NCI-H2029 treated with DMSO at 0.1 percent for 48 hours (cell line): ENCODE data around the gene ZNF362.
"Not testable (repeated sequence)": the region's sequence is repeated elsewhere in the genome, so short reads cannot be mapped to it uniquely, and the experiment has no call there.

Source experiments
- DNase-seq: peaks from one replicate; lab custom pipeline; 2025; lab: John Stamatoyannopoulos, UW

Gene ZNF362

DNA sequence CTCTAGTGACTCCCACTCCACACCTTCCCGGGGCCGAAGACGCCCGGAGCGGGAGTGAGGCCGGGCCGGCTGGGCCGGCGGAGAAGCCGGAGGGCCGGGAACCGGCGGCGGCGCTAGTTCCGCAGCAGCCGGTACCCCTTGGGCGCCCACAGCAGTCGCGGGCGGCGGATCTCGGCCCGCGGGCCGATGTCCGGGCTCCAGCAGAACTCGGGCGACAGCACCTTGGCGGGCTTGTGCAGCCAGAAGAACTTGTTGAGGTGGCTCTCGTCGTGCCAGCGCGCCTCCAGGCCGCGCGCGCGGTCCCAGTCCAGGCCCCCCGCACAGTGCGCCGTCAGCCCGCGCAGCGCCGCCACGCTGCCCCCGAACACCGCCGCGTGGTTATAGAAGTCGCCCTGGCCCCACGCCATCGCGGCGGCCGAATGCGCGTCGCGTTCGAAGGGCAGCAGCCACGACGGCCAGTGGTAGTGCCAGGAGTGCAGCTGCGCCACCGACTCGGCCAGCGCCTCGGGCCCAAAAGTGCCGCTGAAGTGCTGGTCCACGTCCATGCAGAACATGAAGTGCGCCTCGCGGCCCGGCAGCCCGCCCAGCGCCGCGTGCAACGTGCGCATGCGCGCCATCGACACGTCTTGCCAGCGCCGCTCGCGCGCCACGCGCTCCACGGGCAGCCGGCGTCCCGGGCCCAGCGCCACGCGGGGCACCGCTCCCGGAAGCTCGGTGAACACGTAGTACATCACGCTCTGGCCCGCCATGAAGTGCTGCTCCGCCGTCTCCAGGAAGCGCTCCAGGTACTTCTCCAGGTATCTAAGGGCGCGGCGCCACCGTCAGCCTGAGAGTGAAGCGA lies 50.6 kb downstream of the ZNF362 start:
- DNase-seq: no peak

DNA sequence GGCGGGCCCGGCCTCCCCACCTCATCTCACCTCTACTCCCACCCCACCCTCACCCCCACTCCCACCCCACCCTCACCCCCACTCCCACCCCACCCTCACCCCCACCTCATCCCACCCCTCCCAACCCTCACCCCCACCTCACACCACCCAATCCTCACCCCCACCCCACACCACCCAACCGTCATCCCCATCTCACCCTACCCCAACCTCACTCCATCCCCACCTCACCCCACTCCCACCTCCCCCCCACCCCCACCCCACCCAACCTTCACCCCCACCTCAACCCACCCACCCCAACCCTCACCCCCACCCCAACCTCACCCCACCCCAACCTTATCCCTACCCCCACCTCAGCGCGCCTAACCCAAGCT lies 51.2 kb downstream of the ZNF362 start:
- DNase-seq: no peak

- not testable (repeated sequence) for DNase-seq
Observed at GRCh38 chr1:33309351-33309750, 53.1 kb downstream of the ZNF362 start.

- DNase-seq: no peak
Observed at GRCh38 chr1:33310702-33311101, 54.4 kb downstream of the ZNF362 start.

GRCh38 chr1:33311706-33312412 lies 55.6 kb downstream of the ZNF362 start:
- no peak for DNase-seq

DNA sequence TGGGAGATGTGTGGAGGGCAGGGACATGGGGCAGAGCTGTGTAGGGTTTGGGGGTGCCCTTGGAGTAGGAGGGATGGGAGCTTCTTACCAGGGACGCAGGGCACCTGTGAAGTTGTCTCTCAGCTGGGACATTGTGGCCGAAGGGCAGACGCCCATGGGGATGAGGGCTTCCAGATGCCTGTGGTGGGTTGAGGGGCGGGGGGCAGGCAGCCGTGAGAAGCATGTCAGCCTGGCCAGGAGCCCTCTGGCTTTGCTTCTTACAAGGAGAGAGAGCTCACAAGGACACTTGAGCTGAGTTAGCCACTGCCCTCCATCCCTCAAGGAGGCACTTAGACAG lies 56.1 kb downstream of the ZNF362 start:
- DNase-seq: no peak

GRCh38 chr1:33314416-33314815 lies 58.1 kb downstream of the ZNF362 start:
- no peak for DNase-seq

- DNase-seq: no peak
Observed at GRCh38 chr1:33316601-33317000, 60.3 kb downstream of the ZNF362 start.

DNA sequence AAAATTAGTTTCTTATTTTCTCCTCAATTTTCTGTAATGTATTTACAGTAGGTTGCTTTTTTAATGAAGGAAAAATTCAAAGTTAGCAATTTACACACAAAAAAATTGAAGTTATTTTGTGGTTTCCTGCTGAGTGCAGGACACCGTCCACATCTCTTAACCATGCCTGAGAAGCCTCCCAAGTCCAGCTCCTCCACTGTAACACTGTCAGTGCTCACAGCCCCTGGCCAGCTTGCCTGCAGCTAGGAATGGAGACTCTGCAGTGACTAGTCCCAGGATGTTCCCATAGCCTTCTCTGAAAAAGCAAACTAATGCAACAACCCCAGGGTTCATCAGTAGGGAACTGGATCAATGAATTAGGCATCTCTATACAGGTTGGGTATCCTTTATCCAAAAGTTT lies 61.1 kb downstream of the ZNF362 start:
- no peak for DNase-seq

- no peak for DNase-seq
Observed at GRCh38 chr1:33317946-33318345, 61.7 kb downstream of the ZNF362 start.

DNA sequence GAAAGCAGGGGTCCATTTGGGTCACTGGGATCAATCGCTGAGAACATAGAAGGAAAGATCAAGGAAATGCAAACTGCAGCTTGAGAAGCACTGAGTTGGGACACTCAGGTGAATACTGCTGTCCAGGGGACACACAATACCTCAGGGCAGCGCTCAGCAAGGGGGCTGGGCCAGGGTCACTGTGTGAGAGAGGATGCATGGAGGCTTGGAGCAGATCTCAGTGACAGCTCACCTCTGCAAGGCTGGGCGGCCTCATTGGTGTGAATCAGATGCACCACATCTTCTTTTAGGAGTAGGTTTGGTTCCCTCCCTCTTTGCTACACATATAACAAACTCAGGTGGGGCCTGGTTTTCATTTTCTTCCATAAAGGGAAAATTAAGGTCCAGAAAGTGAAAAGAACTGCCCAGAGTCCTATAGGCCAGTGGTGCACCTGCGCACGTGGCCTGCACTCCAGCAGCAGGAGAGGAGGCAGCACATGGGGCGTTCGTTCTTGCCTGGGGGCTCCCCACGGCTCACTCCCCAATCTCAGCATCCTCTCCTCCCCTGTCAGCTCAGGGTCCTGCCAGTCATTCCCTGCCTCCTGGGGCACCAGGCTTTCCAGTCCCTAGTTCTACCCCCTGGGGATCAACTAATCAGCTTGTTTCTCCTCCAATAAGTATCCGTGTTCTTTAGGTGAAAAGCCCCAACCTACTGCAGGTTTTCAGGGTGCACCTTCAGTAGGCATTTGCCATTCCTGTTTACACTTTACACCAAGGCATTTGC lies 63.1 kb downstream of the ZNF362 start:
- no peak for DNase-seq

DNA sequence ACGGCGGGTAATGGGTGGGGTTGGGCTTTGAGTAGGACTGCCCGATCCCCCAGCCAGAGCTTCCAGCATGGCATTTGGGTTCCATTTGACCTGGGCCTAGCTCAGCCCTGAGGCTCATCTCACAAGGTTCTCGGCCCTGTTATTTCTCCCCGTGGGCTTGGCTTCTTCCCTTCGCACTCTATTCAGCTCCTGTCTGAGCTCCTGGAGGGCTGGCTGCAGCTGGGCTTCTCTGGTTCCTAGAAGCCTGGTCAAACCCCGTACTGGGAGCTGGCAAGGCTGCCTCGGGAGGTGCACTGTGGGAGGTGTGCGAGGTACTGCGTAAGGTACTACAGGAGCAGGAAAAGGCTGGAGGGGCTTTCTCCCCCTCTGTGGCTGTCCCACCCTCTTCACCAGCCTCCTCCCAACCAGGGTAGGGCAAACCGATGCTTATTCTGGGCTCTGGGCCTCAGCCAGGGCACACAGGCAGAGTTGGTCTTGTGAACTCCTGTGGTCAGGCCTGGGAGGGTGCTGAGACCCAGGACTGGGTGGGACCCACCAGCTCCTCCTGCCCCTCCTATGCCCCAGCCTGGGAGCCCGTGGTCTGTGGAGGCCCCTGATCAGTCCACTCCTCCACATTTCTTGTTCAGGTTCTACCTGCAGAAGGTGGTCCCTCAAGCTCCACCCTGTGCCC lies 63.8 kb downstream of the ZNF362 start:
- DNase-seq: no peak

GRCh38 chr1:33320619-33321165 lies 64.4 kb downstream of the ZNF362 start, which contains the start of gene A3GALT2:
Gene A3GALT2 (minus strand): TSS chr1:33321098. CDS start chr1:33321098, 0 bp downstream.
- DNase-seq: no peak

- DNase-seq: no peak
Observed at GRCh38 chr1:33321178-33321577, 64.9 kb downstream of the ZNF362 start.

GRCh38 chr1:33322109-33322508 lies 65.8 kb downstream of the ZNF362 start:
- DNase-seq: no peak

DNA sequence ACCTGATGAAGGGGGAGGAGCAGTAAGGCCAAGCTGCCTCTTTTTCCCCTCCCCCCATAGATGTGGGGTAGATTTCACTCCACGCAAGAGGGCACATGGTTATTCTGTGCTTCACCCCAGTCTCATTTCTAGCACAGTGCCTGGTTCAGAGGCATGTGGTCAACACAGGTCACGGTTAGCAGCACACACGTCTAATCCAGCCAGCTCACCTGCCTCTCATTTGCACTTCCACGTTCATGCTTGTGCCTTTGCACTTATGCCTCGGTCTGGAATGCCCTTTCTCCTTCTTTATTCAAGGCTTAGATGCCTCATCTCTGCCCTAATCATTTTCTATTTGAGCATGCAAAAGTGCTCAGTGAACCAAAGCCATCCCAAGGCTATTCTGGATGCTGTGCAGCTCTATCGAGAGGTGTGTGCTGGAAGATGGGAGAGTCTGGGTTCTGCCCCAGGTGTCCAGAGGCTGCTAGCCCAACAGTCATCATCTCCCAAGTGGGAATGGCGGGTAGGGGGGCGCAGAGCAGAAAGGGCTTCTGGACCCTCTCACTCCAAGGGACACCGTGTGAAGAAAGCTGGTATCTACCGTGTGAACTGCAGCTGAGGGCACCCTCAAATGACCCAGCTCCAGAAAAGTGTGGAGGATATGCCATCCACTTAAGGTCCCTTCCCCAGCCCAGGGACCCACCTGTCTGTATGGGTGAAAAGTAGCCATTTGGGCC lies 66.7 kb downstream of the ZNF362 start:
- DNase-seq: no peak

DNA sequence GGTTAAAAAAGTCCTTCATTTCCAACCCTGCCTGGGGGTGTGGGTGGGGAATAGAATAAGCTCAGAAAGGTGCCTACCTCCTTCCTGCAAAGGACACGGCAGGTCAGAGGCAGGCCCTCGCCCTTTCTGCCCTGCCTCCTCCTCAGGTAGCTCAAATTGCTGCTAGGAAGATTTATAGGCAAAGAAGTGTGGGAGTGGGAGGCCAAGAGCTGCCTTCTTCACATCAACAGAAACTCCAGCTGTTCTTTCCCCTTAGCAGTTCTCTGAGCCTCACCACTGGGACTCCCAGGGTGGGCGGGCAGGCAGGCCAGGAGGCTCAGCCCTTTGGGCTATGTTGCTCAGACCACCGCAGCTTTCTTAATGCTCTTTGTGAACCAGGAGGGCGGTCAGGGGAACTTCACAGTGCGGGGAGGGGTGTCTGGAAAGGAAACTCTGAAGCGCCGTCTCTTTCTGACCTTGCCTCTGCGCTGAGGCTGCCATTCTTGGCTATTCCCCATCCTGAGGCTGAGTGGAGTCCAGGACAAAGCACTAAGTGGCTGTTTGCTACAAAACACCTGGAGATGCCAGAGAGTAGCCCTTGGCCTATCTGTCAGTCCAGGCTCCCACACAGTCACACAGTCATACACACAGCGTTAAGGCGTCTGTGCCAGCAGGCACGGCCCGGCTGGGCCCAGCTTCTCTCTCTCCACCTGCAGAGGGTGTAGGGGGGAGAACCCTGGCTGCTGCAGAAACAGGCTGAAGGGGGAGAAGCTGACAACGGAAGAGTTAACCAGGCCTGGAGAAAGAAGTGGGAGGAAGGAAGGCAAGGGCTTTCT lies 67.6 kb downstream of the ZNF362 start:
- DNase-seq: no peak

GRCh38 chr1:33324677-33325575 lies 68.6 kb downstream of the ZNF362 start:
- DNase-seq: no peak

- DNase-seq: no peak
Observed at GRCh38 chr1:33326785-33327184, 70.5 kb downstream of the ZNF362 start.
